ENCODE measurements around the gene VAV3.

GRCh38 chr1:107648071-107648470 lies 316.9 kb downstream of the VAV3 start:
- no peak for TF ChIP-seq CTCF (IDR thresholded peaks at IDR 0.05)
- no peak for TF ChIP-seq POLR2A (IDR thresholded peaks at IDR 0.05)

Measured in adrenal gland (tissue), 5 donors.